IPS-11a (cell line): ENCODE results near the gene SLC35F6.
"Not testable (repeated sequence)": the region's sequence is repeated elsewhere in the genome, so short reads cannot be mapped to it uniquely, and the experiment has no call there.

Experiments
- H3K4me3 ChIP-seq: one replicate; pipeline ENCODE4 v1.5.1; 2013; ENCODE audit warnings: low read depth, low read length, control low read depth

The SLC35F6 gene

DNA sequence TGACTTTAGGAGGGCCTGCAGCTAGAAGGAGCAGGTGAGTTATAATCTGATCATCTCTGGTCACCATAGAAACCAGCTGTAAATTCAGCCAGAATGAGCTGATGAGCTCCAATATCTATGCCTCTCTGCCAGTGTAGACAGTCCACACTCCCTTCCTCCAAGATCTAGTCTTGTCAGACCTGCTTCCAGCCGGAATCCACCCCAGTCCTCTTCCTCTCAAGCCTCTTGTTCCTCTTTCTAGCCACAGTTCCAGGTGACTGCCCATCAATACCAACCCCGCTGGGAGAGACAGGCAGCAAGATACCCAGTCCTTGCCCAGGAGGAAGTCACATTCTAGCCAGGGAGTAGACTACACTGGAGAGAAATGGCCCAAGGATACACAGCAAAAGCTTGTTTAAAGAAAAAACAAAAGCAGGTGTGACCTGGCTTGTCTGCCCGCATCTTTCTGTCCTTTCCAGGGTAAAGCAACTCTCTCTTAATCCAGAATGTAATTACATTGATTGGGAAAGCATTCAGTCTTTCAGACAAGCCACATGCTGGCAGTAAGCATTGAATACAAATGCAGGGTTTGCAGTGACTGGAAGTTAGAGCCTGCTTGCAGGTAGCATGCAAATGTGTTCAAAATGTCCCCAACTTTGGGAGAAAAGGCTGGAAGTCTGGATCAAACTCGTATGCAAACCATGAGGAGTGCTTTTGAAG lies 9.0 kb upstream of the SLC35F6 start:
- H3K4me3 ChIP-seq, result no peak overlapping the region

DNA sequence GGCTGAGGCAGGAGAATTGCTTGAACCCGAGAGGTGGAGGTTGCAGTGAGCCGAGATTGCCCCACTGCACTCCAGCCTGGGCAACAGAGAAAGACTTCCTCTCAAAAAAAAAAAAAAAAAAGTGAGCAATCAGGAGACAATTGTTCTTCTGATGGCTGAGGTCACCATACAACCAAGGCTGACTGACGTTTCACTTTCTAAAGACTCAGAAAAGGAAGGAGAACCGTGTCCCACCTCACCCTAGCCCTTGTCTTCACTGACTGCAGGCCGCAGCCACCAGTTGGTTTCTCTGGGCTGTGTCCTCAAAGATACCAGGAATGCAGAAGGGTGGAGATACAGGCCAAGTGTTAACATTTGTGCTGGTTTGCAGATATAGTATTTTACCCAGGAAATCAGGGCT lies 7.7 kb upstream of the SLC35F6 start:
- no peak overlapping the region for H3K4me3 ChIP-seq

DNA sequence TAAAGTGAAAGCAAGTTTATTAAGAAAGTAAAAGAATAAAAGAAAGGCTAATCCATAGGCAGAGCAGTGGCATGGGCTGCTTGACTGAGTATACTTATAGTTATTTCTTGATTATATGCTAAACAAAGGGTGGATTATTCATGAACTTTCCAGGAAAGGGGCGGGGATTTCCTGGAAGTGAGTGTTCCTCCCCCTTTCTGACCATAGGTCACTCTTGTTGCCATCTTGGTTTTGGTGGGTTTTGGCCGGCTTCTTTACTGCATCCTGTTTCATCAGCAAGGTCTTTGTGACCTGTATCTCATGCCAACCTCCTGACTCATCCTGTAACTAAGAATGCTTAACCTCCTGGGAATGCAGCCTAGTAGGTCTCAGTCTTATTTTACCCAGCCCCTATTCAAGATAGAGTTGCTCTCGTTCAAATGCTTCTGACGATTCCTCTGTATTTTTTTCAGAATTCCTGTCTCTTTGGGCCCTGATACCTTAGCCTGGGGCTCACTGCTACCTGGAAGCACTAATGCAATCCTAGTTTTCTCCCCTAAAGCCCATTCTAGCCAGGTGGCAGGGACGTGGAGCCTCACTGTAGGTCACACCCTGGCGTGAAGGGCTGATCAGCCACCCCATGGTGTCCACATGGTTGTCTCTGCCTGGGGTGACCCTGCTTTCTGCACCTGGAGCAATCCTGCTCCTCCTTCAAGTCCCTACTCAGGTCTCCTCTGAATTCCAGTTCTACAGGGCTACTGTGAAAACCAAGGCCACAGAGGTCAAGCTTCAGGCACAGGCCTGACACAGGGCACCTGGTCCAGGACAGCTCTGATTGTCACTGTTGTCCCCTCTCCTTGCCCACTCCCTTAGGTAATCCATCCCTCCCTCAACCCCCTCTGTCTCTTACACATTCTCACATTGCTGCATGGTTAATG lies 6.0 kb upstream of the SLC35F6 start:
- no peak overlapping the region for H3K4me3 ChIP-seq

DNA sequence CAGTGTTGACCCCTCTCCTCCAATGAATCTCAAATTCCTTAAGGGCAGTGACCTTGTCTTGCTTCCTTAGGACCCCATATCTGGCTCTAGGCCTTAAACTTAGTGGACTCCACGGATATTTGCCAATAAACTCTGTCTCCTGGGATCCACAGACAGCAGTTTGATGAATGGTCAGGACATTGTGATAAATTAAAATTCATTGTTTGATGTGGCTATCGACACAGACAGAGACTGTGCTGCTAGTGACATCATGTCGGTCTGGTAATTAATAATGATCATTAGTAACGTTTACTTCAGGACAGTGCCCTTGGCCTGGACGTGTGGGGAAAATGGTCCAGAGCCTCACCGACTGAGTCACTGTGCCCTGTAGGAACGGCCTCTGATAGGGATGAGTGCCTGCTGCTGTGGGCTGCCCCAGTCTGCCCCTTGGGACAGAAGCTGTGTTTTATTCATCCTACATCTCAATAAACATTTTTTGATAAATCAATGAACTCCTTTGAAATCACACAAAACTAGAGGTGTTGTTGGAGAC lies 5.2 kb upstream of the SLC35F6 start:
- H3K4me3 ChIP-seq, result no peak overlapping the region

DNA sequence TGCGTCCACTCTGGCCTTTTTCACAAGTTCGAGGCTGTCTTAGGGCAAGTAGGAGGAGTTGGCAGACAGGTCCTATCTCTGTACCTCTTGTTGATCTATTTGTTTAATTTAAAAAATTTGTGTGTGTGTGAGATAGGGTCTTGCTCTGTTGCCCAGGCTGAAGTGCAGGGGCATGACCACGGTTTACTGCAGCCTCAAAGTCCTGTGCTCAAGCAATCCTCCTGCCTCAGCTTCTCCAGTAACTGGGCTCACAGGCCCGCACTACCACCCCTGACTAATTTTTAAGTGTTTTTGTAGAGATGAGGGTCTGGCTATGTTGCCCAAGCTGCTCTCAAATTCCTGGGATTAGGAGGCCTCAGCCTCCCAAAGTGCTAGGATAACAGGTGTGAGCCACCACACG lies 4.2 kb upstream of the SLC35F6 start:
- no peak overlapping the region for H3K4me3 ChIP-seq

DNA sequence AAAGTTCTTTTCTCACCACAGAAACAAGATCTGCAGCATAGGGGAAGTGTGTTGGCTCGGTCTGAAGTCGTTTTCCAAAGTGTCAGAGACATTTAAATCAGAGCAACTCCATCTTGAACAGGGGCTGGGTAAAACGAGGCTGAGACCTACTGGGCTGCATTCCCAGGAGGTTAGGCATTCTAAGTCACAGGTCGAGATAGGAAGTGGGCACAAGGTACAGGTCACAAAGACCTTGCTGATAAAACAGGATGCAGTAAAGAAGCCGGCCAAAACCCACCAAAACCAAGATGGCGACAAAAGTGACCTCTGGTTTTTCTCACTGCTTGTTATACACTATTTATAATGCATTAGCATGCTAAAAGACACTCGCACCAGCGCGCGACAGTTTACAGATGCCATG lies 3.1 kb upstream of the SLC35F6 start:
- H3K4me3 ChIP-seq, result not testable (repeated sequence)

DNA sequence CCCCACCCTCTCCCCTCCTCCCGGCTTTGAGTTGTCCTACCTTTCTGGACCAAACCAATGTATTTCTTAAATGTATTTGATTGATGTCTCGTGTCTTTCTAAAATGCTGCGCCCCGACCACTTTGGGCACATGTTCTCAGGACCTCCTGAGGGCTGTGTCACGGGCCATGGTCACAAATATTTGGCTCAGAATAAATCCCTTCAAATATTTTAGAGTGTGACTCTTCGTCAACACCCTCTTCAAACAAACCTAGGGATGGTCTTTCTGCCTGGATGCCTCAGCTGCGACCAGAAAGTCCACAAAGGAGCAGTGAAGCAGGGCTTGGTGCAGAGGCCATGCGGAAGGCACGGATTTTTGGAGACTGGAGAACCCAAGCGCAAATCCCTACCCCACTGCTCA lies 1.1 kb upstream of the SLC35F6 start:
- no peak overlapping the region for H3K4me3 ChIP-seq

DNA sequence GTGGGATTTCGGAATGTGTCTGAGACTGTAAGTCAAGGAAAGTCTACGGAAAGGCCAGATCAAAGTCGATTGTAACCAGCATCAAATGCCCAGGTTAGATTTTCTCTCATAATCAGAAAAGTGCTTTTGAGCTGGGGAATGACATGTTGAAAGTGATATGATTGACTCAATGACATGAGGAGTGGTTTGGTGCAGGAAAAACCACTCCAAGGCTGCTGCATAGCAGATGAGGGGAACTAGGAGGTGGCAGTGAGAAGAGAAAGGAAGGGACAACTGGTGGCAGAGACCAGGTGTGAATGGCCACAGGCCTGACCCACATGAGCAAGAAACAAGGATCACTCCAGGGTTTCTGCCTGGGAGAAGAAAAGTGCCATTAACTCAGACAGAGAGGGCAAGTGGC lies 822 bp downstream of the SLC35F6 start:
- peak overlapping the region; percentile 81 for H3K4me3 ChIP-seq

DNA sequence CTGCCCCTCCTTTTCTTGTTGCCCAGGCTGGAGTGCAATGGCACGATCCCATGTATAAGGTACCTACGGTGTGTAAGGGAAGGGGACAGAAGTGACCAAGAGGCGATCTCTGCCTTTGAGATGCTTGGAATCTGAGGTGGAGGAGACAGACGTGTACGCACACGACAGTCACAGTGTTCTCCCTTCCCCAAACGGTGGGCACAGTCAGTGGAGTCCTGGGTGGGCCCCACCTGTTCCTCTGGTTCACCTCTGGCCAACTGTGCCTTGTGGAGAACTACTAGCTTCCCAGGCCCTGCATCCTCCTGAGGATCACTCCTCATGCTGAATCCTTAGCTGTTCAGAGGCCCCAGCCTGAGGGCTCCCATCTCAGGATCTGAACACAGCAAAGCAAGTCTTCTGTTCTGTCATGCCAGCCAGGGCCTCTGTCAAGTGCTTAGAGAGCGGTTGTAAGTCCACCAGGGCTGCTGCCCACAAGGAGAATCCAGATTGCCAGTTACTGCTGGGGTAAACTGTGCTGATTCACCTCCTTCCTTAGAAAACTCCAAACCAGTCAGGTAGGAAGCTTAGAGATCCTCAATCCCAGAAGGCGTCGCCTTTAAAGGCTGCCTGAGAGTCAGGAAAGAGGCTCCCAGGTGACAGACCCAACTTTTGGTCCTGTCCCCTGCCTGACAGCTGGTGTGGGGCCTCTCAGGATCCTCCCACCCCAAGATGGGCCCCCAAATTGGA lies 1.6 kb downstream of the SLC35F6 start:
- H3K4me3 ChIP-seq, result no peak overlapping the region

DNA sequence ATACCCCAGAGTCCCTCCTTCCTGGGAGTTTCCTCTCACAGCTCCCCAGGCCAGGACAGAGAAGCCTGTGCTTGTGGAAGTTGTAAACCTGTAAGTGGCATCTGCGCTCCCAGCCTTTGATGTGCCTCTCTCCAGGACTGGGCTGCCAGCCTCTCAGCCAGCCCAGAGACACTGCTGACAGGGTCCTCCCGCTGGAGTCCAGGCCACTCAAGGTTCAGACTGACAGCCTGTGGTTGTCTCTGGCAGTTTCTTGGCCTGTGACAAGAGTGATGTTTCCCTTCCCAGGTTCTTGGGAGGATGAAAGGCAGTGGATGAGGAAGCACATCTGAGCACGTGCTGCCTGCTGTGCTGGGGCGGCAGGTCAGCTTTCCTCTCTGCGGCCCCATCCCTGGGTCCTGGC lies 3.0 kb downstream of the SLC35F6 start:
- no peak overlapping the region for H3K4me3 ChIP-seq

DNA sequence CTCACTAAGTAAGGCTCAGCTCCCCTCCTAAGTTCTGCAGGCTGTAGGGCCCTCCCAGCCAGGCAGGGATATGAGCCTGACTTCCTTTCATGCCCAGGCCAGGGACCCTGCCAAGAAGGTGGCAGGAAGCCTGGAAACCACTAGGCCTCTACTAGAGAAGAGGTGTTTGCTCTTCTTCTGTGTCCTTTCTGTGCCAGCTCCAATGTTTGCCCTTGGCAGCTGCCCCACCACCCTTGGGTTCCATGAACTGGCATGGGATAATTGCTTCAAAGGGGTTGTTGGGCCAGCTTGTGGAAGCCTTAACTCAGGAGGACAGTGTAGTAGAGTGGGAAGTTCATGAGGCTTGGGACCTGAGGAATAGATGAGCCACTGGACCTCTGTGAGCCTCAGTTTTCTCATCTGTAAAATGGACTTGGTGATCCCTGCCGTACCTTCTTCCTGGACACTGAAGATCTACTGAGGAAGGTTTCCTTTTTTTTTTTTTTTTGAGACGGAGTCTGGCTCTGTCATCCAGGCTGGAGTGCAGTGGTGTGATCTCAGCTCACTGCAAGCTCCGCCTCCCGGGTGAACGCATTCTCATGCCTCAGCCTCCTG lies 3.9 kb downstream of the SLC35F6 start:
- no peak overlapping the region for H3K4me3 ChIP-seq

DNA sequence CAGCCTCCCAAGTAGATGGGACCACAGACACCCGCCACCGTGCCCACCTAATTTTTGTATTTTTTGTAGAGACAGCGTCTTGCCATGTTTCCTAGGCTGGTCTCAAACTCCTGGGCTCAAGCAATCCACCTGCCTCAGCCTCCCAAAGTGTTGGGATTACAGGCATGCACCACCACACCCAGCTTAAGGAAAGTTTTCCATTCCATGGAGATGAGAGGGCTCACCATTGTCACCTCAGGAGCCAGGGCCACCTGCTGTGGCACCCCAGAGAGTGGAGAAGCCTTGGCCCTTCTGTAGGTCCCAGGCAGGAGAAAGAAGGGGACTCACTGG lies 4.6 kb downstream of the SLC35F6 start:
- no peak overlapping the region for H3K4me3 ChIP-seq

DNA sequence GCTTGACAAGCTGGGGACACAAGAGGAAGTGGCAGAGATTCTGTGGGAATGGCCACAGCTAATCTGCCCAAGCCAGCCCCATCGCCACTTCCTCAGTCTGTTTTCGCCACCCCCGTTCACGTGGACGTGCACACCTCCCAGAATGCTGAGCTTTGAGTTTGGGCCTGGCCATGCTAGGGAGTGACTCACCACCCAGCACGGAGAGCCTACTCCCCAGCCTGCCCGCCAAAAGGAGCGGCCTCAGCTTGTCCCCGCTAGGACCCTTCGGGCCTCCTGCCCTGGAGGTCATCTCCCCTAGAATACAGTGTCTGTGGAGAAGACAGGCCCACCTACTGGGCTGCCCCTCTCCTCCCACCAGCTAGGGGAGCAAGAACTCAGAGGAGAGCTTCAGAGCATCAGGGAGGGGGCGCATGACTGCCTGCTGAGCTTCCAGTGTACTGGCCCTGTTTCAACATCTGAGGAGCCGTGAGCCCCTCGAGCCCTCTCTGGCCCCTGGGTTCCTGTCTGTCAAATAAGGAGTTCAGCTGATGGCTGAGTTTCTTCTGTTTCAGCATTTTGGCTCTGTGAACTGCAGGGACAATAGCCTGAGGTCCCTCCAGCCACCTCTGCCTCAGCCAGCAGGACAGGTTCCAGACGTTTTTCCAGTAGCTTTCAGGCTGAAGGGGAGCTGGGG lies 5.1 kb downstream of the SLC35F6 start:
- H3K4me3 ChIP-seq, result no peak overlapping the region

DNA sequence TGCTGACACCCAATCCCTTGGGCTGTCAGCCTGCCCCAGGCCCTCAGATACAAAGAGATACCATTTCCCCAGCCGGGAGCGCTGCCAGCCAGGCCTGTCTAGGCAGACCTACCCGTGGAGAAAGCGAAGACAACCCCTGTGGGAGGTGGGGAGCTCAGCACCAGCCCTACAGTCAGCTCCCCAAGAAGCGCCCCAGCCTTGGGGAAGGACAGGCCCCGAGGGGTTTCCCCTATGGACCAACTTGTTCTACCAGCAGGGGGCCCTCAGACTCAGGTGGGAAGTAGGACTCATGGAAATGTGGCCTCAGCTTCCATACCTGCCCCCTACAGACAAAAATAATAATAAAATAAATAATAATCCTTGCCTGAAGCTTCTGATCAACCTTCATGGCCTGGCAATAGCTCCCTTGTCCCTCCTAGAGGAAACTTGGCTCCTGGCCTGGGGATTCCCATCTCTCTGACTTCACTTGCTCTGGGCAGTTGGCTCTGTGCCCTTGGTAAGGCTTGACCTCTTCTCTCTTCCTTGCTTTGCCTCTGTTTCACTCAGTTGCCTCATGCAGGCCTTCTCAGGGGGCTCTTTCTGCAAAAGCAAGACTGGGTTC lies 7.0 kb downstream of the SLC35F6 start:
- no peak overlapping the region for H3K4me3 ChIP-seq

DNA sequence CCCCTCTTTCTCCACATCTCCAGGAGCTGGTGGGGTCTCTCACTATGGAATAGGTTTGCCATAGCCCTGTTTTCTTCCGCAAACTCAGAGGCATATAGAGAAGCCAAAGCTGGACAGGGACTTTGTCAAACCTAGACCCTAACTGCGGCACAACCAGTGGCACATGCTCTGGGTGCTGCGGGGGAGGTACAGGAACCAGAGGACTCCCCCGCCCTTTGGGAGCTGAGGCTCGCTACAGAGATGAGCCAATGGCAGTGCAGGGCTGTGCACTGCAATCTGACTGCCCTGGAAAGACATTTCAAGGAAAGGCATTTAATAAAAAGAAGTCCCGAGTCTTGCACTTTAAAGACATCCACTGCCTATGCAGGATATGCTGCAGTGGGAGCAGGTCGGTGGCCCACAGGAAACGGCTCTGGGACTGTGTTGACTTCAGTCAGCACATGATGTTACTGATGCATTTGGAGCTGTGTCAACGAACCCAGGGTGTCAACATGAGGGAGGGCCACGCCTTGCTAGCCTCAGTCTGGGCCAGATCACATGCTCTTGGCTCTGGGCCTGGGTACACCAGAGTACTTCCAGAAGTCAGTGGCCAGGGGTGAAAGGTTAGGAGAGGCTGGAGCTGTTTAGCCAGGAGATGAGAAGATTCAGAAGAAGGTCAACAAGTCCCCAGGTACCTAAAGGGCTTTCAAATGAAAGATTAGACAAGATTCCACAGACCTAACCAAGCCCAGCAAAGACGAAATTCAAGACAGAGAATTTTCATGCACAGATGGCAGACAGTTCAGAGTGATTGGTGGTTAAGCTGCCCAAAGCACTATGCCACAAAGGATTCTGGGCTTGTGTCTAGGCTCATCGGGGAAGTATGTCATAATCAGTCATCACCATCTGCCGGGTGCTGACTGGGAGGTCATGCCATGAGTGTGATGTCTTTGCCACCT lies 8.2 kb downstream of the SLC35F6 start:
- H3K4me3 ChIP-seq, result no peak overlapping the region

DNA sequence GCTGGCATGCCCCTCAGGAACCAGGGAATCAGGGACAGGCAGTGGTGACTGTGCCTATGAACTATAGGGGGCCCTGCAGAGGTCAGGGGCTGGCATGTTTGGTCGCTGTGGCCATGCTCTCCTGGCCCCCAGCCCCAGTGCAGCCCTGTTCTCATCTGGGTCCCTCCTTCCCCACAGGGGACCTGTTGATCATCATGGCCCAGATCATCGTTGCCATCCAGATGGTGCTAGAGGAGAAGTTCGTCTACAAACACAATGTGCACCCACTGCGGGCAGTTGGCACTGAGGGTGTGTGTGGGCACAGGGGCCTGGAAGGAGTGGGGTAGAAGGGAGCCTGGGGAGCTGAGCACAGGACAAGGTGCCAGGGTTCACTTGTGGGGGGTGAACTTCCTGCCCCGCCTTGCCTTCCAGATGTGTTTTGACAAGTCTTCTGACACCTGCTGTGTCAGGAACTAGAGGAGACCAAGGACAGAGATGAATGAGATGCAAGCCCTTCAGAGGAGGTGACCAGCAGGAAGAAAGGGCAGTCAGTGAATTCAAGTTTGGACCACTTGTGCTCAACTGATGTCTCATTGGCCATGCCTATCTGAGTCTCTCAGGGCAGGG lies 12.2 kb downstream of the SLC35F6 start:
- no peak overlapping the region for H3K4me3 ChIP-seq

DNA sequence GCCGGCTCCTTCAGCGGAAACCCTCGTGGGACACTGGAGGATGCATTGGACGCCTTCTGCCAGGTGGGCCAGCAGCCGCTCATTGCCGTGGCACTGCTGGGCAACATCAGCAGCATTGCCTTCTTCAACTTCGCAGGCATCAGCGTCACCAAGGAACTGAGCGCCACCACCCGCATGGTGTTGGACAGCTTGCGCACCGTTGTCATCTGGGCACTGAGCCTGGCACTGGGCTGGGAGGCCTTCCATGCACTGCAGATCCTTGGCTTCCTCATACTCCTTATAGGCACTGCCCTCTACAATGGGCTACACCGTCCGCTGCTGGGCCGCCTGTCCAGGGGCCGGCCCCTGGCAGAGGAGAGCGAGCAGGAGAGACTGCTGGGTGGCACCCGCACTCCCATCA lies 14.0 kb downstream of the SLC35F6 start:
- no peak overlapping the region for H3K4me3 ChIP-seq

DNA sequence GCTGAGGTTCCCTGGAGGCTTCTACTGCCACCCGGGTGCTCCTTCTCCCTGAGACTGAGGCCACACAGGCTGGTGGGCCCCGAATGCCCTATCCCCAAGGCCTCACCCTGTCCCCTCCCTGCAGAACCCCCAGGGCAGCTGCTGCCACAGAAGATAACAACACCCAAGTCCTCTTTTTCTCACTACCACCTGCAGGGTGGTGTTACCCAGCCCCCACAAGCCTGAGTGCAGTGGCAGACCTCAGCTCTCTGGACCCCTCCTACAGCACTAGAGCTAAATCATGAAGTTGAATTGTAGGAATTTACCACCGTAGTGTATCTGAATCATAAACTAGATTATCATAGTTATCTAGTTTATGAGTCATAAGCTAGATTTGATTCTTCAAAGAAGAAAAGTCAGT lies 14.4 kb downstream of the SLC35F6 start:
- no peak overlapping the region for H3K4me3 ChIP-seq
